ENCODE data around the gene RRAGD.
A peak's percentile ranks its signal among the peaks of the same experiment; 100 is the strongest.

RRAGD gene, protein sequence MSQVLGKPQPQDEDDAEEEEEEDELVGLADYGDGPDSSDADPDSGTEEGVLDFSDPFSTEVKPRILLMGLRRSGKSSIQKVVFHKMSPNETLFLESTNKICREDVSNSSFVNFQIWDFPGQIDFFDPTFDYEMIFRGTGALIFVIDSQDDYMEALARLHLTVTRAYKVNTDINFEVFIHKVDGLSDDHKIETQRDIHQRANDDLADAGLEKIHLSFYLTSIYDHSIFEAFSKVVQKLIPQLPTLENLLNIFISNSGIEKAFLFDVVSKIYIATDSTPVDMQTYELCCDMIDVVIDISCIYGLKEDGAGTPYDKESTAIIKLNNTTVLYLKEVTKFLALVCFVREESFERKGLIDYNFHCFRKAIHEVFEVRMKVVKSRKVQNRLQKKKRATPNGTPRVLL

DNA sequence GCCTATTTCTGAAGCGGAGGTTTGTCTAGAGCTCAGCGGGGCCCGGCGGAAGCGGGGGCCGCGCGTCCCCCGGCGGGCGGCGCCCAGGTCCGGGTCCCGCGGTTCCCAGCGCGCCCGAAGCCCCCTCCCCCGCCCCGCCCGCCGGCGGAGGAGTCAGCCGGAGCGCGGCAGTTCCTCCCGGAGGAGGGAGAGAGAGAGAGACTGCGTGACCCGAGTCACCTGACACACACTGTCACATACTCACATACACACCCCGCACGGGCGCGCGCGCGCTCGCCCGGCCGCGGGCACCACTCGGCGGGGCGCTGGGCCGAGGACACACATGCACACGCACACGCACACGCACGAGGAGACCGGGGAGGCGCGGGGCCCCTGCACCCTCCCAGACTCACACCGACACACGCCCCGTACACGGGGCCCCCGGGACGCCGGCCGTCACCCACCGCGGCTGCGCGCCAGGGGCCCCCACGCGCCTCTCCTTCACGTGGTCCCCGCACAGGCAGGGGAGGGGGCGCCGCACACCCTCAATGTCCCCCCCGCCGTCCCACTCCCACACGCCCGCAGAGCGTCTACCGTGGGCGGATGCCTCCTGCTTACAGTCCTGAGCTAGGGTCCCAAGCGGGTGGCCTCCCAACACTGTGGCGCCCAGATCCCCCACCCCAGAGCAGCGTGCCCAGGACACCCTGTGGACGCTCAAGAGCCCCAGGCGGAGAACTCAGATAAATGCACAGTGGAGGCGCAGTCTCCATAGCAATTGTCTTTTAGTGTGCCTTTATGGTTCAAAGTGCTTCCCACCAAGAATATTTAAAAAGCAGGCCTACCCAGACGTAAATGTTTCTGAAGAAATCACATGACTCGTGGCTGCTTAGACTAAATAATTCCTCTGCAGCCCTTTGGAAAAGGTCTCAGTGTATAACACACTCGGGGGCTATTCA, at the start of gene RRAGD:
TSS of gene RRAGD (minus strand) at position 203 of the 935 bp plus-strand sequence. CDS start 280 bp downstream, outside the sequence.
- peak; percentile 72 to 98 (median 83) for DNase-seq
- intact Hi-C loops (cut with DNase I), result loop anchor here (5.0 kb wide), 2 partner anchors 40 to 60 kb away; partner anchors contain the start of gene UBE2J1

DNA sequence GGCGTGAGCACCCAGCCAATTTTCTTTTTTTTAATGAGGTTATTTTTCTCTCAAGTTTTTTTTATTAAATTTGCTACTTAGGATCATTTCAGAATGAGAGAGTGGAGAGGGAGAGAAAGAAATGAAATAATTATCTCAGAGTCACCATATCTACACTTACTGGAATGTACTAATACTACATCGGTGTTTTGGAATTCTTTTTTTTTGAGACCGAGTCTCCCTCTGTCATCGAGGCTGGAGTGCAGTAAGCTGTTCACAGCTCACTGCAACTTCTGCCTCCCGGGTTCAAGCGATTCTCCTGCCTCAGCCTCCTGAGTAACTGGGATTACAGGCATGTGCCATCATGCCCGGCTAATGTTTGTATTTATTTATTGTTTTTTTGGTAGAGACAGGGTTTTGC, 48.6 kb upstream of the RRAGD start:
- intact Hi-C loops (cut with DNase I), result no loop called here
- DNase-seq, result no peak

DNA sequence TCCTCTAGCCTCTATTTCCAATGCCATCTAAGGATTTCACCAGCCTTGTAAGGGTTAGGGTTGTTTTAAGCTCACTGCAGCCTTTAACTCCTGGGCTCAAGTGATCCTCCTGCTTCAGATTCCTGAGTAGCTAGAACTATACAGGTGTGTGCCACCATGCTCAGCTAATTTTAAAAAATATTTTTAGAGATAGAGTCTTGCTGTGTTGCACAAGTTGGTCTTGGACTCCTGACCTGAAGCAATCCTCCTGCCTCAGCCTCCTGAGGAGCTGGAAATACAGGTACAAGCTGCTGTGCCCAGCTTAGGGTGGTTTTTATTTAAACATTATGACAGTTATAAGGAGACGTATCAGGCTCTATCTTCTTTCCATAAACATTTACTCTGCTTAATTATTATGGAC, 47.4 kb upstream of the RRAGD start:
- DNase-seq, result no peak
- intact Hi-C loops (cut with DNase I), result no loop called here

GRCh38 chr6:89458704-89459103, 46.6 kb upstream of the RRAGD start:
- DNase-seq, result no peak
- intact Hi-C loops (cut with DNase I), result no loop called here

- no peak for DNase-seq
- intact Hi-C loops (cut with DNase I), result no loop called here
These were observed 42.2 kb upstream of the RRAGD start for GRCh38 chr6:89454300-89454699.

DNA sequence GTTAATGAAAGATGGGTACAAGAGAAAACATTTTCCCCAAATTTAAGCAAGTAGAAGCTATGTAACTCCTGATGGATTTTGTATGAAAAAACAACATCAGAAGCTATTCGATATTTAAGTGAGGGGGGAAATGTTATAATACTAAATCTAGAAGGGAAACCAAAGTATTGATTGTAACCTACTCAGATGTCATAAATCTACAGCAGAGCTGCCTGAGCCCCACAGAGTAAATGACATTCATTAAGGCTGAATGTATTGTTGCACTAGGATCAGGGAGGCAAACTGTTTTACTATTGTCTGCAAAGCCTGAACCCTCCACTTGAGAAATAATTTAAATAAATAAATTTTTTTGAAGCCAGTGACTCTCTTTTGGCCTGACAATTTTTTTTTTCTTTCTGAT, 40.2 kb upstream of the RRAGD start:
- no peak for DNase-seq
- intact Hi-C loops (cut with DNase I), result no loop called here

DNA sequence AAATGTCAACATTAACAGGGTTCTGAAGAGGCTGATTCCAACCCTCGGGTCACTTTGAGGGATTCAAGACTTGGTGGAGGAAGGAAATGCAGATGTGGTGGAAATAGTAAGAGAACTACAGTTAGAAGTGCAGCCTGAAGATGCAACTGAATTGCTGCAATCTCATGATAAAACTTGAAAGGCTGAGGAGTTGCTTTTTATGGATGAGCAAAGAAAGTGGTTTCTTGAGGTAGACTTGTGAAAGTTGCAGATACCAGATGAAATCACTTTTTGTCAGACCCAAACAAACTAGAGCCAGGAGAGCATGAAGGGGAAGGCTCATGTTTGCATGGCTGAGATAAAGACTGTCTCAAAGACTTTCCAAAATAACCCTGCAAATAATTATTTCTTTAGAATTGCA, 37.1 kb upstream of the RRAGD start:
- intact Hi-C loops (cut with DNase I), result no loop called here
- no peak for DNase-seq

- intact Hi-C loops (cut with DNase I), result no loop called here
These were observed 31.6 kb upstream of the RRAGD start for GRCh38 chr6:89443658-89444057.

GRCh38 chr6:89440200-89440599, 28.1 kb upstream of the RRAGD start:
- DNase-seq, result no peak
- intact Hi-C loops (cut with DNase I), result no loop called here

More at GRCh38 chr6:89443658-89444057, 31.6 kb upstream of the RRAGD start:
- no peak for DNase-seq

GRCh38 chr6:89439014-89439413, 26.9 kb upstream of the RRAGD start:
- intact Hi-C loops (cut with DNase I), result no loop called here
- no peak for DNase-seq

GRCh38 chr6:89438248-89438647, 26.2 kb upstream of the RRAGD start:
- no peak for DNase-seq
- intact Hi-C loops (cut with DNase I), result no loop called here

GRCh38 chr6:89436226-89436625, 24.2 kb upstream of the RRAGD start:
- no peak for DNase-seq
- intact Hi-C loops (cut with DNase I), result no loop called here

- DNase-seq, result no peak
- intact Hi-C loops (cut with DNase I), result loop anchor here (5.0 kb wide), 1 partner anchor 177 kb away; no protein-coding TSS in a partner anchor
These were observed 22.9 kb upstream of the RRAGD start for GRCh38 chr6:89434954-89435353.

DNA sequence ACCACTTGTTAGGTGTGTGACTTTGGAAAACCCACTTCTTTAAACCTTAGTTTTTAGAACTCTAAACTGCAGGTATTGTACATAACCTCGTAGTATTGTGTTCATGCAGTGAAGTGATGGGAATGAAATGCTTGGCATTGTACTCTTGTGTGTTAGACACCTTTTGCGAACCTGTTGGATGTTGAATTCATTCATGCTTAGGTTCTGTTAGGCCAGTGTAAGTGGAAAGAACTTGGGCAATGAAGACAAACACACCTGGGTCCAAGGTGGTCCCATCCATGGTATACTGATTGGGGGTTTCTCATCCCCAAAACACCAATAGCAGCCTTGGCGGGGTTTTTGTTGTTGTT, 22.1 kb upstream of the RRAGD start:
- intact Hi-C loops (cut with DNase I), result loop anchor here (5.0 kb wide), 1 partner anchor 178 kb away; no protein-coding TSS in a partner anchor

DNA sequence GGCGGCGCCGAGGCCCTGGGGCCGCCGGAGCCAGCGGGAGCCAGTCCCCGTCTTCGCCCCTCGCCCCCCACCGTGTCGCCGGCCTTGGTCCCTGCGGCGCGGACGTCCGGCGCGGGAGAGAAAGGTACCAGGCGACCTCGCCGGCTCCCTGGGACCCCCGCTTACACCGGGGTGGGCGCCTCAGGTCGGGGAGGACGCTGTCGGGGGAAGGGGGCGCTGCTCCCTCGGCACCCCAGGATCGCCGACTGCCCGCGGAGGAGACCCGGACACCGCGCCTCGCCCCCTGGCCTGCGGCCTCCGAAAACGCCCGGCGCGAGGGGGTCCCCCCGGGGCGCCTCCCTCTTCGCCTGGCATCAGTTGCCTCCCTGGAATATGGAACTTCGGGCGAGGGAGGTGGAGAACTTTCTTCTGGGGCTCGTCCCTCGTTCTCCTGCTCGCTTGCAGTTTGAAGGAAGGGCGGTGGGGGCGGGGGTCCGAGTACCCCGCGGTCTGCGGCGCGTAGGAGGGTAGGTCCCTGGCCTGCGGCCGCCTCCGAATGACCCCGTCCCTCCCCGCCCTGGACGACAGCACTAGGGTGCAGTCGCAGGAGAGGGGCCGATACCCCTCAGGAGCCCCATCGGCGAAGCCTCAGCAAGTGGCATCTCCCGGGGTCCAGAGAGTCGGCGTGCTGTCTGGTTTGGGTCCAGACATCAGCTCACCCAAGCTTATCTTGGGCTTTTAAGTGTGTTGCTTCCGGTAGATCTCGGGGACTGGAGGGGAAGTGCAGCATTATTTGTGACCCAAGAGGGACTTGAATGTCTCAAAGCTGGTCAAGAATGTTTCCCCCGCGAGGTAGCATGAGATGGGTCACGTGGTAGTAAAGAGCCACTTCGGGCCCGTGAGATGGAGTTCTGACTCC, 21.4 kb upstream of the RRAGD start:
- intact Hi-C loops (cut with DNase I), result loop anchor here (5.0 kb wide), 1 partner anchor 179 kb away; no protein-coding TSS in a partner anchor
- peak in 3 of 10 donors; percentile 8 to 83 (median 78) for DNase-seq

More for the DNA sequence above, 22.1 kb upstream of the RRAGD start:
- no peak for DNase-seq

DNA sequence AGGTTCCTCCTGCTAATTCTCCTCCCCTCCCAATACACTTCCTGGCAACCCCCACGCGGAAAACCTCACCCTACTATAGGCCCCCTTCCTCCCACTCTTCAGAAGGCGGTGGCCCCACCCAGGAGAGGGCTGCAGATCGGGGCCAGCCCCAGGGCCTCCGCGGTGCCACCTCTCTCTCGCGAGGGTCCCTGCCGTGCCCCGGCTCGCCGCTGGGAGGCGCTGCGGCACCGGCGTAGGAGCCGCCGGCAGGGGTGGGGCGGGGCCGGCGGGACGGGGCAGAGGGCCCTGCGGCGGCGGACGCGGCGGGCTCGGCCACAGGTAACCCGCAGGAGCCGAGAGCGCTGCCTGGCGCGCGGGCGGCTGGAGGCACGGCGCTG, 20.8 kb upstream of the RRAGD start, which contains the start of gene ANKRD6:
TSS of gene ANKRD6 (plus strand) at position 278 of the 377 bp plus-strand sequence. CDS start 133,825 bp downstream, outside the sequence.
- intact Hi-C loops (cut with DNase I), result loop anchor here (5.0 kb wide), 1 partner anchor 179 kb away; no protein-coding TSS in a partner anchor

DNA sequence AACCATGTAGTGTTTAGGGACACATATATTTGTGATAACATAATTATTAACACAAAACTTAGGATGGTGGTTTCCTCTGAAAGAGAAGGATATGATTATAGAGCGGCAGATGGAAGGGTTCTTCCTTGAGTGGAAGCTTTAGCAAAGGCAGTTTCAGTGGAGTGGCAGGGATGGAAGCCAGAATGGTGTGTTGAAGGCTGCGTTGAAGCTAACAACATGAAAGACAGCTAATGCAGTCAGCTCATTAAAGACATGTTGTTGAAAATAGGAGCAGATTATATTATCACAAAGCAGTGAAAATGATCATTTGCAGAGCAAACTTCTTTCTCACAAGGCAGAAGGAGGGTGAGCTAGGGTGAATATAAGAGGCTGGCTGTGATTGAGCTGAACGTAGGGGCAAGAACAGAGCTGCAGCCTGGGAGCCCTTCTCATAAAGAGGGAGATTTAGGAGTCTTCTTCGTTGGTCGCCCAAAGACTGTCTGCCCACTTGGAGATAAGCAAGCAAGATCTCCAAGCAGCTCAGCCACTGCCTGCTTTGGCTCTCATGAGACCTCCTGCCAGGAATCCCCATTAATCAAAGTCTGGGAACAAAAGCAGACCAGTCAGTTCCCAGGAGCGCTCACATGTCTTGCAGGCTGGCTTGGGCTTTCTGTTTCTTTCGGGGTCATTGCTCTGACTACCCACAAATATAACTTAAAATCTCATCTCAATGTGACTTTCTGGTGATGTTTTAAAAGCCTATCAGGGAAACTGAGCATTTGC, 18.3 kb upstream of the RRAGD start:
- intact Hi-C loops (cut with DNase I), result loop anchor here (5.0 kb wide), 1 partner anchor 182 kb away; no protein-coding TSS in a partner anchor
- no peak for DNase-seq

More for the DNA sequence above, 20.8 kb upstream of the RRAGD start, which contains the start of gene ANKRD6:
- peak; percentile 28 to 95 (median 74) for DNase-seq

- intact Hi-C loops (cut with DNase I), result no loop called here
- DNase-seq, result no peak
These were observed 4.7 kb upstream of the RRAGD start for GRCh38 chr6:89416796-89417195.

DNA sequence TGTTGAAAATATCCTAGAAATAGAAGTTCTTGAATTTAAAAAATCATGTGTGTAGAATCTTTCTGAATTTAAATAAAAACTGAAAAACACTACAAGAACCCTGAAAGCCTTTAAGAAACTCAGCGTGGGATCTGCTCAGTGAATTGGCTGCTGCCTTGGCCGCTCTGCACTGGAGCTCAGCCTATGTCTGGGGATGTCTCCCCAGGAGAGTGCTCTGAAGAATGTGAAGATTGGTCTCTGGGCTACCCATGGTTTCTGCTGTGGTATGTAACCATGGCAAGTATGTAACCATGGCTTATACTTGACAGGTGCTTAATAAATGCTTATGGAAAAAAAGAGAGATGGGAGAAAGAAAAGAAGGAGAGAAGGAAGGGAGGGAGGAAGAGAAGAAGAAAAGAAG, 3.1 kb upstream of the RRAGD start:
- intact Hi-C loops (cut with DNase I), result no loop called here
- DNase-seq, result peak in 2 of 10 donors; percentile 29 to 81

All from posterior cingulate gyrus (tissue), 11 donors.